NCI-H1092 (cell line): ENCODE data around the gene HELZ2.
"Not testable (repeated sequence)": the region's sequence is repeated elsewhere in the genome, so short reads cannot be mapped to it uniquely, and the experiment has no call there.

ENCODE experiments used
- DNase-seq: peaks from one replicate; lab custom pipeline; 2025; lab: John Stamatoyannopoulos, UW

Gene HELZ2

GRCh38 chr20:63565699-63566335 is 8.2 kb downstream of the HELZ2 start:
- no peak for DNase-seq

GRCh38 chr20:63565021-63565698 is 8.9 kb downstream of the HELZ2 start:
- DNase-seq, result no peak

- no peak for DNase-seq
Measured at GRCh38 chr20:63564036-63564810, 9.8 kb downstream of the HELZ2 start.

GRCh38 chr20:63563225-63563935 is 10.7 kb downstream of the HELZ2 start:
- DNase-seq, result no peak

DNA sequence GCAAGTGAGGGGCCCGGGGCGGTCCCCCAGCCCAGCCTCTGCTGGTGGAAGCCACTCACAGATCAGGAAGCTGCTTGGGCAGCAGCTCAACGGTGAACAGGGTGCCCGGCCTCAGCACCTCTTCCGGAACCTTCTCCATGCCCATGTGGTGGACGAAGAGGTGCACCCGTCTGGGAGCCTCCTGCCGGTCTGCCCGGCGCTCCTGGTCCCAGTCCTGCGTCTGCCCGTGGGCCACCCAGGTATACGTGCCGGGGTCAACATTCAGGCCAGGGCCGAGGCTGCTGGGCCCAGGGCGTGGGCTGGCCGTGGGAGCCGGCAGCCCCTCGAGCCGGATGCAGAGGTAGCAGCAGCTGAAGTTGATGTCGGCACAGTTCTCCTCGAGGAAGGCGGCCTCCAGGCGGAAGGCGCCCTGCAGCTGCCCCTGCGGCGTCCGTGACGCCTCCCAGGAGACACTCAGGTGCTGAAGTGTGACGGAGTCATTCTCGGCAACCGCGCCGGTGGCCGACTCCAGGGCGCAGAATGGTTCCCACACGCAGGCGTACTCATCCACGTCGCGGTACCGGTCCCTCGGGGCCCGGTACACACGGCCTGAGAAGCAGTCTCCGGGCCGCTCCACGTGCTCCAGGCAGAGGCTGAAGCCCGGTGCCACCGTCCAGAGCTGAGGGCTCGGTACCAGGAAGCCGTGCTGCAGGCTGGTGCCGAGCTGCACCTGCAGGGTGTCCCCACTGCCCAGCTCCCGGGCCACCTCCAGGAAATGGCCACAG is 11.4 kb downstream of the HELZ2 start:
- DNase-seq, result no peak

DNA sequence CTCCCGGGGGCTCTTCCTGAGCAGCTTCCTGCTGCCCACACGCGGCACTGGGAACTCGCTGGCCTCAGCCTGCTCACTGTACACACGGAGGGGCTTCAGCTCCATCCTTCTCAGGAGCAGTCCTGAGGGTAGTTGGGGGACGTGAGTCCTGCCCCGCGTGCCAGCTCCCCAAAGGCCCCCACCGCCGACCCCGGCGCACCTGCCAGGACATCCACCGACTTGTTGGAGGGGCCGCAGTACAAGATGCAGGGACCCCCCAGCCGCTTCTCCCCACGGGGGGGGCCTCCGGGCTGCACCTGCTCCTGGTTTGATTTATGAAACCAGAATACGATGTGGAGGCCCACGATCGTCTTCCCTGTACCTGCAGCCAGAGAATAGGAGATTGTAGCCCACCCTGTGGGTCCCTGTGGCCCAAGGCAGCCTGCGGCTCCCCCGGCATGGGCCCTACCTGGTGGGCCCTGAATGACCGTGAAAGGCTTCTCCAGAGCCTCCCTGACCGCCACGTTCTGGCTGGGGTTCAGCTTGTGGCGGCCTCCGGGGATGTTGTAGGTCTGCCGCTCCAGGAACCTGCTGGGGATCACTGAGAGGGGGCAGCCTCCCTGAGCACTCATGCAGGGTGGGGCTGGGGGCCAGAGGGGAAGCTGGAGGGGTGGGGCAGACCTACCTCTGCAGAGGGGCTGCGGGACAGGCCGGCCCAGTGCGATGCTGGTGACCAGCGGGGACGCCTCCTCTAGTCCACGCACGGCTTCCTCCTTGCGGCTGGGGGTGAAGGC is 12.2 kb downstream of the HELZ2 start:
- DNase-seq, result no peak

GRCh38 chr20:63560856-63561609 is 13.0 kb downstream of the HELZ2 start:
- DNase-seq, result no peak

DNA sequence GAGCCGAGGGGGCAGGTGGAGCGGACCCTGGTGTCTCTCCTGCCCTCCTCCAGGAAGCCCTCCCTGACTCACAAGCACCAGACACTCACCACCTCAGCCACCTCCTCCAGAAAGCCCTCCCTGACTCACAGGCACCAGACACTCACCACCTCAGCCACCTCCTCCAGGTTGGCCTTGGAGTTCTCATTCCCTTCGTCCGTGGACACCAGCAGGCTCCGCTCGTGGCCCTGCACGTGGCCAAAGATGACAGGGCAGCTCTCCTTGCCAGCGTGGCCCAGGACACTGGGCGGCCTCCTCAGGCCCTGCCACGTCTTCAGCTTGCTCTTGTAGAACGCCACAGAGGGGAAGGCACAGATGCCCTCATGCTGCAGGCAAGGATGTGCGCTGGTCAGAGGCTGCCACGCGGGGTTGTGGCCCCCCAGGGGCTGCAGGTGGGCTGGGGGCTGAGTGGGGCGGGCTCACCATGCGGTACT is 13.7 kb downstream of the HELZ2 start:
- no peak for DNase-seq

DNA sequence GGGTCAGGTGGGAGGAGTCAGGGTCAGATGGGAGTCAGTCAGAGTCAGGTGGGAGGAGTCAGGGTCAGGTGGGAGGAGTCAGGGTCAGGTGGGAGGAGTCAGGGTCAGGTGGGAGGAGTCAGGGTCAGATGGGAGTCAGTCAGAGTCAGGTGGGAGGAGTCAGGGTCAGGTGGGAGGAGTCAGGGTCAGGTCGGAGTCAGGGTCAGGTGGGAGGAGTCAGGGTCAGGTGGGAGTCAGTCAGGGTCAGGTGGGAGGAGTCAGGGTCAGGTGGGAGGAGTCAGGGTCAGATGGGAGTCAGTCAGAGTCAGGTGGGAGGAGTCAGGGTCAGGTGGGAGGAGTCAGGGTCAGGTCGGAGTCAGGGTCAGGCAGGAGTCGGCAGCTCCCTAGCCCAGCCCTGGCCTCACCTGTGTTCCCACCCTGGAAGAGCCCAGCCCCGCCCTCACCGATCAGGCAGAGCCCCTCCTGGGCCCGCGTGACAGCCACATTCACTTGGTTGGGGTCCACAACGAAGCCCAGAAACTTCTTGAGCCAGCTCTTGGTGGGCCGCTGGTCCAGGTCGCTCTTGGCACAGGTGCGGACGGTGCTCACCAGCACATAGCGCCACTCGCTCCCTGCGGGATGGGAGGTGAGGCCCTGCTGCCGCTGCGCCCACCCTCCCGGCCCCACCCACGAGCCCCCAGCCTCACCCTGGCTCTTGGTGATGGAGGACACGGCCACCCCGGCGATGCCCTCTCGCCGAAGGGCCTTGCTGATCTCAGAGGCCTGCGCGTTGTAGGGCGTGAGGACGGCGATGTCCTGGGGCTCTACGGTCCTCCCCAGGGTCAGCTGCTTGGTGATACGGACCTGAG is 14.3 kb downstream of the HELZ2 start:
- not testable (repeated sequence) for DNase-seq

- DNase-seq, result no peak
Measured at GRCh38 chr20:63558804-63559484, 15.1 kb downstream of the HELZ2 start.

- no peak for DNase-seq
Measured at GRCh38 chr20:63557481-63557891, 16.6 kb downstream of the HELZ2 start.

DNA sequence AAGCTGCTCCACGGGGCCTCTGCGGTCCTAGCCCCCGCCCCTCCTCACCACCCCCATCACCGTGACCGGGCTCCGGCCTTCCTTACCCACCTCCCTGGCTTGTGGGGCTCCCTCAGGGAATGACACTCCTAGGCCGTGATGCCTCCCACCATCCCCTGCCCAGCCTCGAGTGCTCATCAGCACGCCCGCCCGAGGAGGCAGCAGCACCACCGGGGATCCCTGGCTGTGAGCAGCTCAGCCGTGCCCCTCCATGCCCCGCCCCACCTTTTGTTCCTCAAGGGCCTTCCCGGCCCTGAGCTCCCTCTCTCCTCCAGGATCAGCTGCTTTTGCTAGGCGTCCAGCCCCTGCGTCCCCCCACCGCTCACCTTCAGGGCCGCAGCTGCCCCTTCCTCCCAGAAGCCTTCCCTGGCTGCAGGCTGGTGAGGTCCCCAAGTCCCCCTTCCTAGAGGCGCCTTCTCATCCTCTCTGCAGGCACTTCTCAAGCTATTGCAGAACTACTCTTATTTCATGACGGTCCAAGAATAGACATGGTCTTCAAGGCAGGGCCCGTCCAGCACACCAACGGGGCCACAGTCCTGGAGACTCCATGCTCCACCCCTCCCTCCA is 17.1 kb downstream of the HELZ2 start:
- DNase-seq, result no peak

GRCh38 chr20:63555661-63556381 is 18.2 kb downstream of the HELZ2 start:
- no peak for DNase-seq

- DNase-seq, result no peak
Measured at GRCh38 chr20:63554361-63555278, 19.4 kb downstream of the HELZ2 start.

GRCh38 chr20:63553933-63554290 is 20.1 kb downstream of the HELZ2 start, which contains the start of gene FNDC11:
FNDC11 (plus strand) TSS chr20:63554159; CDS start chr20:63555664, 1,505 bp downstream.
- no peak for DNase-seq

- no peak for DNase-seq
Measured at GRCh38 chr20:63553251-63553932, 20.6 kb downstream of the HELZ2 start.
